Suprapubic skin (tissue), 4 donors: Measurements from ENCODE around the gene STK32B. TPM values are rescaled to one million over a fixed set of nuclear protein-coding genes. Genes with fewer than 3 reads are reported as not detected.

Experiments used
- DNase-seq, 2 donors: peaks; one replicate each; pipeline ENCODE4 v3.0.0-alpha.2; 2019; ENCODE audit warnings: low spot score in 2 of 2
- H3K27ac ChIP-seq: fragments of 200-600 bp; sonication (generic); one replicate; pipeline ENCODE4 v1.5.1; 2019
- H3K27me3 ChIP-seq: fragments of 200-600 bp; sonication (generic); one replicate; pipeline ENCODE4 v1.5.1; 2019
- H3K36me3 ChIP-seq: fragments of 200-600 bp; sonication (generic); one replicate; pipeline ENCODE4 v1.5.1; 2019
- H3K4me1 ChIP-seq: fragments of 200-600 bp; sonication (generic); one replicate; pipeline ENCODE4 v1.5.1; 2019
- H3K4me3 ChIP-seq: fragments of 200-600 bp; sonication (generic); one replicate; pipeline ENCODE4 v1.5.1; 2019; ENCODE audit warnings: mild to moderate bottlenecking
- H3K9me3 ChIP-seq: fragments of 200-600 bp; sonication (generic); one replicate; pipeline ENCODE4 v1.5.1; 2019
- CTCF ChIP-seq, 2 donors: fragments of 200-600 bp in 1 of 2; fragments of 450-650 bp in 1 of 2; sonication (generic) in 1 of 2; IDR thresholded peaks; one replicate each; pipeline ENCODE4 v1.5.1; 2016 to 2019; ENCODE audit warnings: antibody characterized with exemption in 2 of 2, mild to moderate bottlenecking in 1 of 2, moderate library complexity in 1 of 2
- EP300 ChIP-seq: sonication (generic); formaldehyde crosslinking; IDR thresholded peaks from one replicate; pipeline ENCODE4 v1.6.1; 2017; ENCODE audit warnings: antibody characterized with exemption
- POLR2A ChIP-seq, 2 donors: fragments of 450-650 bp; IDR thresholded peaks; one replicate each; pipeline ENCODE4 v1.6.1; 2017; ENCODE audit warnings: antibody characterized with exemption in 2 of 2, mild to moderate bottlenecking in 2 of 2, moderate library complexity in 2 of 2
- POLR2AphosphoS5 ChIP-seq, 3 donors: sonication (generic); formaldehyde crosslinking; IDR thresholded peaks; one replicate each; pipeline ENCODE4 v1.6.1; 2017; ENCODE audit warnings: antibody characterized with exemption in 3 of 3
- WGBS: methylation state at CpG from one replicate; pipeline ENCODE4 v1.1.5; 2018; 5-methylcytosine and 5-hydroxymethylcytosine counted together
- total RNA-seq, 4 donors: library from RNA; depleted of rRNA; stranded (reverse); fragments of >200 nt; gene quantifications; one replicate each; pipeline ENCODE4 v1.1.0, GENCODE V29; 2016

STK32B gene
- total RNA-seq, 4 donors from 2014 or later: 0.76 to 2.2 (median 1.2) TPM

DNA sequence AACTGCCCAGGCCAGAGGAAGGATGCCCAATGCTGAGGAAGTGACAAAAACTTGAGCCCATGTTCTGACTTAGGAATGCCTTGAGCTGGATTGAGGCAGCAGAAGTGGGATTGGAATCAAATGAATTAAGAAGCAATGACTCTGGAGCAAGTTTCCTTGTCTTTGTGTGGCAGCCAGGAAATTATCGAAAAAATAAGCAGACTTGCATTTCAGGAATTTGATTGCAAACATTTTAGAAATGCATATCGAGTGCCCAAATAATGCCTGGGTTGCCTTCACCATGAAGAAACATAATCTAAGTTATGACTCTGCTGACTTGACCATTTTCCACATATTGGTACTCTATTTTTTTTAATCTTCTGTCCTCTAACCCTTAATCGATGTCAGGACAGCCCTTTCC lies 41.5 kb upstream of the STK32B start:
- WGBS: 75% methylated on average over 3 of the region's 3 CpGs
- H3K4me1 ChIP-seq: no peaks in the 10 kb centered on the region
- no peak for DNase-seq
- no peak overlapping the region for H3K27ac ChIP-seq
- H3K9me3 ChIP-seq: no peaks in the 10 kb centered on the region
- H3K36me3 ChIP-seq: no peaks in the 10 kb centered on the region
- H3K4me3 ChIP-seq: no peak overlapping the region
- H3K27me3 ChIP-seq: peaks cover 12% of the 10 kb centered on the region
- no peak for TF ChIP-seq POLR2AphosphoS5 (IDR thresholded peaks at IDR 0.05)

- no peak for DNase-seq
- Histone ChIP-seq H3K4me1 (no peaks in the 10 kb centered on the region), H3K27ac (no peak overlapping the region), H3K4me3 (no peak overlapping the region), H3K9me3 (no peaks in the 10 kb centered on the region), H3K27me3 (peaks cover 15% of the 10 kb centered on the region), H3K36me3 (no peaks in the 10 kb centered on the region)
- TF ChIP-seq POLR2A (IDR thresholded peaks at IDR 0.05) (no peak), CTCF (IDR thresholded peaks at IDR 0.05) (no peak), POLR2AphosphoS5 (IDR thresholded peaks at IDR 0.05) (no peak), EP300 (no peak)
- 92% methylated on average over 2 of the region's 2 CpGs for WGBS
These were observed 40.3 kb upstream of the STK32B start for GRCh38 chr4:5010984-5011383.

DNA sequence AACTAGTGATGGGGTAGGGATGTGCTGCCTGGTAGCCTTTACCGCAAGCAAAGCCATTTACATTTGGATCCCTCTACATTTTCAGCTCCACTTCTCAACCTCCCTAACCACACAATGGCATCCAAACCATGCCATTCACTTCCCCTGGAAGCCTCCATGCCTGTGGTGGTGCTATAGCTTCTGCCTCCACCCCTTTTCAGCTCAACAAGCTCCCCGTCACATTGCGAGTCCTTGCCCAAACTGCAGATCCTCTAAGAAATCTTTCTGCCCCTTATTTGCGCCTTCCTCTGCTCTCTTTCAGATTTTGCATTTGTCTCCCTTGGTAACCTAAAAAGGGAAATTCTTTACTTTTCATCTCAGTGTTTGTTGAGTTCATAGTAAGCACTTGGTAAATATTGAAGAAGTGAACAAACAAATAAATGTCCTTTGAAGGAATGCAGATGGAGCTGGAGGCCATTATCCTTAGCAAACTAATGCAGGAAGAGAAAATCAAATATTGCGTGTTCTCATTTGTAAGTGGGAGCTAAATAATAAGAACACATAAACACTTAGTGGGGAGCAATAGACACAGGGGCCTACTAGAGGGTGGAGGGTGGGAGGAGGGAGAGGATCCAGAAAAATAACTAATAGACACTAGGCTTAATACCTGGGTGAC lies 38.9 kb upstream of the STK32B start:
- no peaks in the 10 kb centered on the region for H3K9me3 ChIP-seq
- H3K4me3 ChIP-seq: no peak overlapping the region
- TF ChIP-seq EP300 (no peak), POLR2AphosphoS5 (IDR thresholded peaks at IDR 0.05) (no peak), CTCF (IDR thresholded peaks at IDR 0.05) (no peak), POLR2A (IDR thresholded peaks at IDR 0.05) (no peak)
- no peaks in the 10 kb centered on the region for H3K36me3 ChIP-seq
- H3K27me3 ChIP-seq: peaks cover 27% of the 10 kb centered on the region
- DNase-seq: no peak
- H3K4me1 ChIP-seq: no peaks in the 10 kb centered on the region
- no peak overlapping the region for H3K27ac ChIP-seq
- WGBS: 82% methylated on average over 5 of the region's 5 CpGs

GRCh38 chr4:5012958-5013357 lies 38.3 kb upstream of the STK32B start:
- Histone ChIP-seq H3K36me3 (no peaks in the 10 kb centered on the region), H3K27ac (no peak overlapping the region), H3K4me3 (no peak overlapping the region), H3K9me3 (no peaks in the 10 kb centered on the region), H3K27me3 (peaks cover 27% of the 10 kb centered on the region), H3K4me1 (no peaks in the 10 kb centered on the region)
- TF ChIP-seq CTCF (IDR thresholded peaks at IDR 0.05): no peak
- no peak for TF ChIP-seq POLR2AphosphoS5 (IDR thresholded peaks at IDR 0.05)
- TF ChIP-seq EP300: no peak
- TF ChIP-seq POLR2A (IDR thresholded peaks at IDR 0.05): no peak
- 49% methylated on average over 2 of the region's 2 CpGs for WGBS
- DNase-seq: no peak

GRCh38 chr4:5014007-5014682 lies 37.1 kb upstream of the STK32B start:
- H3K4me1 ChIP-seq: peaks cover 2% of the 10 kb centered on the region
- H3K9me3 ChIP-seq: no peaks in the 10 kb centered on the region
- H3K4me3 ChIP-seq: no peak overlapping the region
- WGBS: 75% methylated on average over 7 of the region's 7 CpGs
- H3K27ac ChIP-seq: no peak overlapping the region
- H3K27me3 ChIP-seq: peaks cover 31% of the 10 kb centered on the region
- no peak for DNase-seq
- no peaks in the 10 kb centered on the region for H3K36me3 ChIP-seq
- TF ChIP-seq EP300 (no peak), POLR2A (IDR thresholded peaks at IDR 0.05) (no peak), CTCF (IDR thresholded peaks at IDR 0.05) (no peak), POLR2AphosphoS5 (IDR thresholded peaks at IDR 0.05) (no peak)
